B cell (primary cell): ENCODE measurements around the gene TNRC6A.

Source experiments
- EZH2 ChIP-seq: IDR thresholded peaks from 2 replicates; pipeline ENCODE4 v1.6.1; 2012; ENCODE audit warnings: borderline replicate concordance, low read depth, mild to moderate bottlenecking, moderate library complexity, low read length; ENCODE audit not compliant: insufficient read depth, poor library complexity, severe bottlenecking
- TF ChIP-seq, protein P1 (sequence below): fragments of 200-600 bp; IDR thresholded peaks from one replicate; pipeline ENCODE4 v1.8.0; 2022; ENCODE audit warnings: antibody characterized with exemption, mild to moderate bottlenecking

DNA sequence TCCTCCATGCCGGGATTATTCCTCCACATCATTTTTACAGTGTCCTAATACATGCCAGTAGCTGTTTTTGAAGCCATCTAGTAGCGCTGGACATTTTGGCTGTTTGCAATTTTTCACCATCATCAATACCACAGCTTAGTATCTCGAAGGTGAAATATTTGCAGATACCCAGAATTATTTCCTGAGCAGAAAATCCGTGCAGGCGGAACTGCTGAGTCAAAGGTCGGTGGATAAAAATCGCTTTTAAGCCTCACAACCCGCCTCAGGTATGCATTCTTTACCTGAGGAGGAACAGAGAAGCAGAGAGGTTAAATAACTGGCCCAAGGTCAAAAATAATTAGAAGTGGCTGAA is 584 bp upstream of the TNRC6A start:
- TF ChIP-seq, protein P1, sequence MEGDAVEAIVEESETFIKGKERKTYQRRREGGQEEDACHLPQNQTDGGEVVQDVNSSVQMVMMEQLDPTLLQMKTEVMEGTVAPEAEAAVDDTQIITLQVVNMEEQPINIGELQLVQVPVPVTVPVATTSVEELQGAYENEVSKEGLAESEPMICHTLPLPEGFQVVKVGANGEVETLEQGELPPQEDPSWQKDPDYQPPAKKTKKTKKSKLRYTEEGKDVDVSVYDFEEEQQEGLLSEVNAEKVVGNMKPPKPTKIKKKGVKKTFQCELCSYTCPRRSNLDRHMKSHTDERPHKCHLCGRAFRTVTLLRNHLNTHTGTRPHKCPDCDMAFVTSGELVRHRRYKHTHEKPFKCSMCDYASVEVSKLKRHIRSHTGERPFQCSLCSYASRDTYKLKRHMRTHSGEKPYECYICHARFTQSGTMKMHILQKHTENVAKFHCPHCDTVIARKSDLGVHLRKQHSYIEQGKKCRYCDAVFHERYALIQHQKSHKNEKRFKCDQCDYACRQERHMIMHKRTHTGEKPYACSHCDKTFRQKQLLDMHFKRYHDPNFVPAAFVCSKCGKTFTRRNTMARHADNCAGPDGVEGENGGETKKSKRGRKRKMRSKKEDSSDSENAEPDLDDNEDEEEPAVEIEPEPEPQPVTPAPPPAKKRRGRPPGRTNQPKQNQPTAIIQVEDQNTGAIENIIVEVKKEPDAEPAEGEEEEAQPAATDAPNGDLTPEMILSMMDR: no peak
- TF ChIP-seq EZH2: no peak
